Trophoblast cell (in vitro differentiated cells and primary cell): ENCODE data around the gene NOL3.

Experiments
- DNase-seq, 2 donors: peaks; one replicate each; pipeline ENCODE4 v3.0.0-alpha.2; 2016
- H2AFZ ChIP-seq: 2 replicates; pipeline ENCODE4 v1.6.1; 2013; ENCODE audit warnings: low read length, moderate library complexity, mild to moderate bottlenecking; ENCODE audit not compliant: insufficient read depth, poor library complexity
- H2AK5ac ChIP-seq: 2 replicates; pipeline ENCODE4 v1.6.1; 2013; ENCODE audit warnings: mild to moderate bottlenecking, low read length
- H2BK120ac ChIP-seq: 2 replicates; pipeline ENCODE4 v1.6.1; 2013; ENCODE audit warnings: low read length, mild to moderate bottlenecking, moderate library complexity; ENCODE audit not compliant: insufficient read depth, poor library complexity
- H2BK12ac ChIP-seq: 2 replicates; pipeline ENCODE4 v1.6.1; 2013; ENCODE audit warnings: mild to moderate bottlenecking, low read length, moderate library complexity
- H2BK5ac ChIP-seq: 2 replicates; pipeline ENCODE4 v1.6.1; 2013; ENCODE audit warnings: low read length, low read depth, moderate library complexity, mild to moderate bottlenecking; ENCODE audit not compliant: poor library complexity
- H3K14ac ChIP-seq: 2 replicates; pipeline ENCODE4 v1.6.1; 2013; ENCODE audit warnings: mild to moderate bottlenecking, low read length
- H3K18ac ChIP-seq: 2 replicates; pipeline ENCODE4 v1.6.1; 2013; ENCODE audit warnings: mild to moderate bottlenecking, low read length
- H3K23ac ChIP-seq: 2 replicates; pipeline ENCODE4 v1.6.1; 2013; ENCODE audit warnings: low read length
- H3K27ac ChIP-seq: 2 replicates; pipeline ENCODE4 v1.5.1; 2013; ENCODE audit warnings: low read depth, mild to moderate bottlenecking, inconsistent platforms, low read length, moderate library complexity
- H3K27me3 ChIP-seq: 2 replicates; pipeline ENCODE4 v1.6.1; 2013; ENCODE audit warnings: inconsistent platforms, mild to moderate bottlenecking, low read length, moderate library complexity; ENCODE audit not compliant: insufficient read depth
- H3K36me3 ChIP-seq, 2 experiments: 1 replicate in 1 of 2; 2 replicates in 1 of 2; pipeline ENCODE4 v1.6.1; 2013; ENCODE audit warnings: low read length in 2 of 2, mild to moderate bottlenecking in 2 of 2, moderate library complexity in 1 of 2; ENCODE audit not compliant: insufficient read depth in 2 of 2, control insufficient read depth in 1 of 2
- H3K4ac ChIP-seq: 2 replicates; pipeline ENCODE4 v1.6.1; 2013; ENCODE audit warnings: low read depth, mild to moderate bottlenecking, low read length, moderate library complexity
- H3K4me1 ChIP-seq, 2 experiments: 1 replicate in 1 of 2; 2 replicates in 1 of 2; pipeline ENCODE4 v1.6.1; 2013; ENCODE audit warnings: low read length in 2 of 2, mild to moderate bottlenecking in 2 of 2, moderate library complexity in 1 of 2; ENCODE audit not compliant: insufficient read depth in 2 of 2, control insufficient read depth in 1 of 2
- H3K4me2 ChIP-seq: 2 replicates; pipeline ENCODE4 v1.6.1; 2013; ENCODE audit warnings: inconsistent platforms, mild to moderate bottlenecking, low read length, moderate library complexity
- H3K4me3 ChIP-seq: 2 replicates; pipeline ENCODE4 v1.5.1; 2013; ENCODE audit warnings: mild to moderate bottlenecking, low read depth, low read length, inconsistent platforms
- H3K79me1 ChIP-seq: one replicate; pipeline ENCODE4 v1.6.1; 2013; ENCODE audit warnings: low read length
- H3K79me2 ChIP-seq: 2 replicates; pipeline ENCODE4 v1.6.1; 2013; ENCODE audit warnings: low read length, mild to moderate bottlenecking; ENCODE audit not compliant: control insufficient read depth, insufficient read depth, poor library complexity
- H3K9ac ChIP-seq: 2 replicates; pipeline ENCODE4 v1.6.1; 2013; ENCODE audit warnings: mild to moderate bottlenecking, low read length
- H3K9me3 ChIP-seq: 2 replicates; pipeline ENCODE4 v1.6.1; 2013; ENCODE audit warnings: low read depth, mild to moderate bottlenecking, control low read depth, inconsistent platforms, low read length; ENCODE audit not compliant: insufficient read depth
- H4K12ac ChIP-seq: 2 replicates; pipeline ENCODE4 v1.6.1; 2013; ENCODE audit warnings: low read depth, mild to moderate bottlenecking, low read length, moderate library complexity
- H4K8ac ChIP-seq: 2 replicates; pipeline ENCODE4 v1.6.1; 2013; ENCODE audit warnings: low read depth, mild to moderate bottlenecking, low read length, moderate library complexity
- H4K91ac ChIP-seq: one replicate; pipeline ENCODE4 v1.6.1; 2013; ENCODE audit warnings: low read depth, mild to moderate bottlenecking, low read length, moderate library complexity
- WGBS: extraction: QIAGEN DNeasy Blood & Tissue Kit; methylation state at CpG from one replicate; pipeline ENCODE4 v1.1.7; 2013; ENCODE audit warnings: missing lambda C conversion rate; ENCODE audit not compliant: insufficient read length, insufficient coverage; ENCODE audit errors: extremely low coverage; 5-methylcytosine and 5-hydroxymethylcytosine counted together

NOL3 gene

GRCh38 chr16:67144943-67145342 is 25.4 kb upstream of the NOL3 start:
- Histone ChIP-seq H4K12ac (no peak overlapping the region), H2BK12ac (no peak overlapping the region), H3K79me1 (no peaks in the 10 kb centered on the region), H2AFZ (no peak overlapping the region), H3K79me2 (no peaks in the 10 kb centered on the region), H3K23ac (no peak overlapping the region), H4K8ac (no peak overlapping the region), H3K4me3 (no peak overlapping the region), H3K27me3 (peaks cover 3% of the 10 kb centered on the region), H3K4ac (no peak overlapping the region), H3K36me3 (peaks cover 73 to 79% of the 10 kb centered on the region in 2 experiments), H3K9ac (no peak overlapping the region), H2BK120ac (no peak overlapping the region), H3K14ac (no peak overlapping the region), H3K18ac (no peak overlapping the region), H2AK5ac (no peak overlapping the region), H4K91ac (no peak overlapping the region), H3K4me1 (peaks cover 2% of the 10 kb centered on the region in 2 experiments), H3K9me3 (peaks cover 9% of the 10 kb centered on the region), H3K4me2 (no peak overlapping the region), H3K27ac (no peak overlapping the region), H2BK5ac (no peak overlapping the region)
- DNase-seq = no peak
- WGBS = no CpG with 5 or more reads among the region's 2 CpGs

GRCh38 chr16:67145746-67146145 is 24.6 kb upstream of the NOL3 start:
- Histone ChIP-seq H2BK5ac (no peak overlapping the region), H3K4me1 (peaks cover 6 to 8% of the 10 kb centered on the region in 2 experiments), H3K27me3 (peaks cover 11% of the 10 kb centered on the region), H3K36me3 (peaks cover 69 to 73% of the 10 kb centered on the region in 2 experiments), H4K91ac (no peak overlapping the region), H3K79me1 (peaks cover 3% of the 10 kb centered on the region), H2AK5ac (no peak overlapping the region), H3K4me2 (no peak overlapping the region), H3K4ac (no peak overlapping the region), H4K12ac (no peak overlapping the region), H4K8ac (no peak overlapping the region), H3K79me2 (no peaks in the 10 kb centered on the region), H2BK12ac (no peak overlapping the region), H2AFZ (no peak overlapping the region), H3K27ac (no peak overlapping the region), H3K18ac (no peak overlapping the region), H3K23ac (no peak overlapping the region), H3K14ac (no peak overlapping the region), H3K4me3 (no peak overlapping the region), H3K9me3 (peaks cover 11% of the 10 kb centered on the region), H3K9ac (no peak overlapping the region), H2BK120ac (no peak overlapping the region)
- no CpG with 5 or more reads among the region's 2 CpGs for WGBS
- no peak for DNase-seq

GRCh38 chr16:67146523-67147357 is 23.6 kb upstream of the NOL3 start:
- no CpG with 5 or more reads among the region's 7 CpGs for WGBS
- no peak overlapping the region for H2BK12ac ChIP-seq
- no peak overlapping the region for H3K14ac ChIP-seq

GRCh38 chr16:67147437-67148140 is 22.7 kb upstream of the NOL3 start:
- no peak overlapping the region for H4K12ac ChIP-seq
- H2BK12ac ChIP-seq = no peak overlapping the region
- no peak overlapping the region for H3K4ac ChIP-seq
- H3K18ac ChIP-seq = no peak overlapping the region
- H2AFZ ChIP-seq = no peak overlapping the region
- no CpG with 5 or more reads among the region's 4 CpGs for WGBS
- no peak overlapping the region for H3K23ac ChIP-seq
- no peak overlapping the region for H3K27ac ChIP-seq
- no peak for DNase-seq
- H2AK5ac ChIP-seq = no peak overlapping the region
- no peak overlapping the region for H3K4me2 ChIP-seq
- H3K4me1 ChIP-seq = peaks cover 6 to 8% of the 10 kb centered on the region in 2 experiments
- no peak overlapping the region for H3K9ac ChIP-seq
- no peak overlapping the region for H4K8ac ChIP-seq
- H2BK5ac ChIP-seq = no peak overlapping the region
- peaks cover 6% of the 10 kb centered on the region for H3K79me1 ChIP-seq
- H3K36me3 ChIP-seq = peaks cover 51 to 55% of the 10 kb centered on the region in 2 experiments
- H3K9me3 ChIP-seq = peaks cover 9% of the 10 kb centered on the region
- H2BK120ac ChIP-seq = no peak overlapping the region
- H3K4me3 ChIP-seq = no peak overlapping the region
- H3K27me3 ChIP-seq = peaks cover 12% of the 10 kb centered on the region
- H4K91ac ChIP-seq = no peak overlapping the region
- no peaks in the 10 kb centered on the region for H3K79me2 ChIP-seq
- H3K14ac ChIP-seq = no peak overlapping the region

More at GRCh38 chr16:67146523-67147357, 23.6 kb upstream of the NOL3 start:
- peaks cover 12% of the 10 kb centered on the region for H3K27me3 ChIP-seq
- H3K79me2 ChIP-seq = no peaks in the 10 kb centered on the region
- H3K18ac ChIP-seq = no peak overlapping the region
- H2BK120ac ChIP-seq = no peak overlapping the region
- H3K79me1 ChIP-seq = peaks cover 6% of the 10 kb centered on the region
- no peak for DNase-seq
- no peak overlapping the region for H3K4ac ChIP-seq
- no peak overlapping the region for H4K8ac ChIP-seq
- no peak overlapping the region for H3K23ac ChIP-seq
- H4K91ac ChIP-seq = no peak overlapping the region
- H3K4me2 ChIP-seq = no peak overlapping the region
- no peak overlapping the region for H2AK5ac ChIP-seq
- peaks cover 6 to 8% of the 10 kb centered on the region in 2 experiments for H3K4me1 ChIP-seq
- no peak overlapping the region for H3K27ac ChIP-seq
- peaks cover 9% of the 10 kb centered on the region for H3K9me3 ChIP-seq
- H2AFZ ChIP-seq = no peak overlapping the region
- H3K36me3 ChIP-seq = peaks cover 60 to 63% of the 10 kb centered on the region in 2 experiments
- no peak overlapping the region for H2BK5ac ChIP-seq
- no peak overlapping the region for H3K9ac ChIP-seq
- no peak overlapping the region for H4K12ac ChIP-seq
- no peak overlapping the region for H3K4me3 ChIP-seq
